ENCODE data around the gene CLUH. TPM values are rescaled to one million over a fixed set of nuclear protein-coding genes. Genes with fewer than 3 reads are reported as not detected.

CLUH gene
- polyA plus RNA-seq, 2 of the 4 experiments (the other 2 are of a cell fraction): 23.6 to 93.1 TPM

- no peaks in the 10 kb centered on the region for H3K9me3 ChIP-seq
- FAIRE-seq (no peak), ATAC-seq (no peak), DNase-seq (ENCODE audit: low read depth in 1 of 2, low spot score in 1 of 2) (no peak)
- TF ChIP-seq CHD4 (IDR thresholded peaks at IDR 0.05; ENCODE audit: borderline replicate concordance) (no peak), MAZ (IDR thresholded peaks at IDR 0.05; ENCODE audit: borderline replicate concordance, low read depth, low read length) (no peak), RCOR1 (IDR thresholded peaks at IDR 0.05; ENCODE audit: low read depth, low read length) (no peak), POLR2AphosphoS2 (conservative IDR thresholded peaks at IDR 0.05; ENCODE audit: low read length) (no peak), ELK1 (IDR thresholded peaks at IDR 0.05; ENCODE audit: low read depth, low read length) (no peak), USF2 (IDR thresholded peaks at IDR 0.05) (no peak), RAD21 (conservative IDR thresholded peaks at IDR 0.05 in 1 of 2, IDR thresholded peaks at IDR 0.05 in 1 of 2) (no peak), NFE2L2 (conservative IDR thresholded peaks at IDR 0.05; ENCODE audit: low read length) (no peak), BCL3 (IDR thresholded peaks at IDR 0.05) (no peak), ZNF302 (CRISPR knock-in tag; IDR thresholded peaks at IDR 0.05) (no peak), BHLHE40 (IDR thresholded peaks at IDR 0.05; ENCODE audit: low read depth, low read length) (no peak), SREBF2 (IDR thresholded peaks at IDR 0.05) (no peak), CBX8 (IDR thresholded peaks at IDR 0.05) (no peak), SMC3 (IDR thresholded peaks at IDR 0.05) (no peak), GATA3 (IDR thresholded peaks at IDR 0.05; ENCODE audit: borderline replicate concordance) (no peak), RNF2 (IDR thresholded peaks at IDR 0.05; ENCODE audit: borderline replicate concordance, low read depth) (no peak)
- no peaks in the 10 kb centered on the region for H3K4me1 ChIP-seq
- POLR2A ChIA-PET: no interaction called here
- H3K4me2 ChIP-seq: no peak overlapping the region
- H3K4me3 ChIP-seq: no peak overlapping the region
- WGBS (ENCODE audit: missing lambda C conversion rate): 96% methylated on average over 26 of the region's 42 CpGs
- H3K27ac ChIP-seq: no peak overlapping the region
- CTCF ChIA-PET: interaction anchor here (0.9 to 4.7 kb wide), 8 partner anchors 7 to 30 kb away, joined by 3 to 24 read pairs (median 5); no protein-coding TSS in a partner anchor
Observed at GRCh38 chr17:2694381-2695242, 17.0 kb downstream of the CLUH start.

GRCh38 chr17:2693561-2694380 is 17.8 kb downstream of the CLUH start:
- no peak overlapping the region for H3K4me2 ChIP-seq
- ATAC-seq (peak in 1 of 2 experiments; percentile 5; a peak in 3 of 6 replicates), DNase-seq (ENCODE audit: low read depth in 1 of 2, low spot score in 1 of 2) (no peak), FAIRE-seq (no peak)
- no peak overlapping the region for H3K4me3 ChIP-seq
- POLR2A ChIA-PET: no interaction called here
- H3K27ac ChIP-seq: no peak overlapping the region
- H3K4me1 ChIP-seq: no peaks in the 10 kb centered on the region
- TF ChIP-seq HOXB5 (CRISPR knock-in tag; IDR thresholded peaks at IDR 0.05): no peak
- H3K9me3 ChIP-seq: no peaks in the 10 kb centered on the region
- WGBS (ENCODE audit: missing lambda C conversion rate): 90% methylated on average over 32 of the region's 37 CpGs
- CTCF ChIA-PET: interaction anchor here (0.7 to 4.7 kb wide), 6 partner anchors 12 to 310 kb away, joined by 3 to 24 read pairs (median 4); no protein-coding TSS in a partner anchor

GRCh38 chr17:2692781-2693135 is 18.8 kb downstream of the CLUH start:
- Histone ChIP-seq H3K4me3 (no peak overlapping the region), H3K4me2 (no peak overlapping the region), H3K27ac (no peak overlapping the region), H3K9me3 (no peaks in the 10 kb centered on the region), H3K4me1 (no peaks in the 10 kb centered on the region)
- no peak for ATAC-seq
- TF ChIP-seq ZSCAN20 (CRISPR knock-in tag; IDR thresholded peaks at IDR 0.05): no peak
- TF ChIP-seq MAX (IDR thresholded peaks at IDR 0.05): no peak
- TF ChIP-seq RFX5 (IDR thresholded peaks at IDR 0.05): no peak
- TF ChIP-seq GATA3 (IDR thresholded peaks at IDR 0.05; ENCODE audit: borderline replicate concordance): no peak
- no peak for TF ChIP-seq ESRRA (IDR thresholded peaks at IDR 0.05; ENCODE audit: borderline replicate concordance, low read length)
- TF ChIP-seq RARB (CRISPR knock-in tag; IDR thresholded peaks at IDR 0.05): no peak
- no peak for TF ChIP-seq MAFK (IDR thresholded peaks at IDR 0.05; ENCODE audit: partially characterized antibody)
- no peak for TF ChIP-seq MAZ (IDR thresholded peaks at IDR 0.05; ENCODE audit: borderline replicate concordance, low read depth, low read length)
- no peak for TF ChIP-seq NR3C1 (IDR thresholded peaks at IDR 0.05)
- no peak for TF ChIP-seq HES2 (IDR thresholded peaks at IDR 0.05)
- TF ChIP-seq SREBF2 (IDR thresholded peaks at IDR 0.05): no peak
- WGBS (ENCODE audit: missing lambda C conversion rate): 95% methylated on average over 14 of the region's 14 CpGs
- FAIRE-seq: no peak
- POLR2A ChIA-PET: no interaction called here
- DNase-seq (ENCODE audit: low read depth in 1 of 2, low spot score in 1 of 2): no peak
- CTCF ChIA-PET: interaction anchor here (0.7 to 1.6 kb wide), 2 partner anchors 14 to 309 kb away, joined by 3 read pairs; no protein-coding TSS in a partner anchor

All from A549 (cell line).